GM12878 (cell line): Measurements from ENCODE around the gene CYP2C19. TPM values are rescaled to one million over a fixed set of nuclear protein-coding genes. Genes with fewer than 3 reads are reported as not detected.

Source experiments
- ATAC-seq: fragments of 200-7000 bp; cut with Tn5 transposase; 3 replicates; pipeline ENCODE4 v1.9.1; 2020; ENCODE audit warnings: mild to moderate bottlenecking, moderate library complexity
- BruUV-seq: library from RNA; stranded (reverse); fragments of 400-500 nt; replicated peaks from 2 replicates; lab custom pipeline; 2021; lab: Mats Ljungman, UMichigan
- CTCF ChIA-PET: fragments of 300-600 bp; sonication (Branson Sonifier 250); formaldehyde crosslinking; extraction: SDS; loops from one replicate; lab custom pipeline; 2021; ENCODE audit warnings: inconsistent platforms; lab: Yijun Ruan, JAX
- POLR2A ChIA-PET: fragments of 350-600 bp; formaldehyde crosslinking; extraction: SDS; loops from one replicate; lab custom pipeline; 2021; ENCODE audit warnings: inconsistent platforms; lab: Charles Lee
- RAD21 ChIA-PET: fragments of 300-600 bp; sonication (Branson Sonifier 250); formaldehyde crosslinking; loops from one replicate; lab custom pipeline; 2023; ENCODE audit warnings: antibody characterized with exemption; ENCODE audit not compliant: unreplicated experiment; lab: Charles Lee
- SMC1A ChIA-PET: fragments of 300-600 bp; sonication (Branson Sonifier 250); formaldehyde crosslinking; loops from one replicate; lab custom pipeline; 2023; ENCODE audit not compliant: unreplicated experiment, uncharacterized antibody; lab: Charles Lee
- DNase-seq: peaks from one replicate; pipeline ENCODE4 v3.0.0-alpha.2; 2011; ENCODE audit warnings: low read depth, low spot score
- FAIRE-seq: peaks from 3 replicates; lab custom pipeline; 2011; peaks lifted over from hg19 to GRCh38; lab: Jason Lieb, UNC
- H2AFZ ChIP-seq: 2 replicates; pipeline ENCODE4 v1.6.0; 2011; ENCODE audit warnings: low read depth, low read length, control low read depth; ENCODE audit not compliant: control insufficient read depth
- H3K27ac ChIP-seq: 2 replicates; pipeline ENCODE4 v1.5.1; 2011; ENCODE audit warnings: control low read depth; ENCODE audit not compliant: control insufficient read depth, insufficient read depth
- H3K27me3 ChIP-seq, 2 experiments: replicated peaks in 1 of 2; 2 replicates each; pipeline versions ENCODE4 v1.6.0 to v1.6.1; 2011; ENCODE audit warnings: low read length in 1 of 2; ENCODE audit not compliant: control insufficient read depth in 2 of 2, insufficient read depth in 2 of 2
- H3K36me3 ChIP-seq, 2 experiments: 2 replicates each; pipeline ENCODE4 v1.5.1; 2011; ENCODE audit warnings: low read length in 1 of 2; ENCODE audit not compliant: control insufficient read depth in 2 of 2, insufficient read depth in 2 of 2
- H3K4me1 ChIP-seq: 2 replicates; pipeline ENCODE4 v1.6.1; 2011; ENCODE audit warnings: mild to moderate bottlenecking, low read length, moderate library complexity, mixed read lengths; ENCODE audit not compliant: control insufficient read depth, insufficient read depth
- H3K4me2 ChIP-seq: 2 replicates; pipeline ENCODE4 v1.6.0; 2011; ENCODE audit warnings: control low read depth; ENCODE audit not compliant: control insufficient read depth, insufficient read depth
- H3K4me3 ChIP-seq: fragments of 200-600 bp; sonication (generic); 2 replicates; pipeline ENCODE4 v1.5.1; 2016
- H3K79me2 ChIP-seq: 2 replicates; pipeline ENCODE4 v1.6.0; 2011; ENCODE audit warnings: low read length; ENCODE audit not compliant: control insufficient read depth, insufficient read depth
- H3K9ac ChIP-seq: 2 replicates; pipeline ENCODE4 v1.8.0; 2011; ENCODE audit warnings: low read length, control low read depth, mixed read lengths; ENCODE audit not compliant: control insufficient read depth, insufficient read depth
- H3K9me3 ChIP-seq: replicated peaks from 3 replicates; pipeline ENCODE4 v1.5.1; 2011; ENCODE audit warnings: mild to moderate bottlenecking, low read length; ENCODE audit not compliant: control insufficient read depth, insufficient read depth
- H4K20me1 ChIP-seq: 2 replicates; pipeline ENCODE4 v1.6.0; 2011; ENCODE audit not compliant: control insufficient read depth, insufficient read depth
- EED ChIP-seq: sonication (generic); IDR thresholded peaks from 2 replicates; pipeline ENCODE4 v1.6.1; 2016; ENCODE audit warnings: antibody characterized with exemption, low read depth
- MEF2B ChIP-seq: fragments of 450-650 bp; IDR thresholded peaks from 2 replicates; pipeline ENCODE4 v1.6.1; 2018; ENCODE audit warnings: mild to moderate bottlenecking, moderate library complexity; ENCODE audit not compliant: partially characterized antibody, poor library complexity, severe bottlenecking
- MYB ChIP-seq: fragments of 150-350 bp; IDR thresholded peaks from 2 replicates; pipeline ENCODE4 v1.6.1; 2014; ENCODE audit warnings: mild to moderate bottlenecking, low read depth, low read length, borderline replicate concordance
- SP1 ChIP-seq: IDR thresholded peaks from one replicate; pipeline ENCODE4 v1.6.1; 2011; ENCODE audit warnings: low read depth, low read length
- STAT1 ChIP-seq: fragments of 450-650 bp; conservative IDR thresholded peaks from 2 replicates; pipeline ENCODE4 v1.6.1; 2014; ENCODE audit warnings: antibody characterized with exemption, mild to moderate bottlenecking
- SUZ12 ChIP-seq: fragments of 200-600 bp; sonication (generic); IDR thresholded peaks from one replicate; pipeline ENCODE4 v1.6.1; 2018; ENCODE audit warnings: antibody characterized with exemption, mild to moderate bottlenecking; ENCODE audit not compliant: unreplicated experiment
- TAF1 ChIP-seq: IDR thresholded peaks from 2 replicates; pipeline ENCODE4 v1.6.1; 2011; ENCODE audit warnings: mild to moderate bottlenecking, low read depth, low read length, borderline replicate concordance
- WGBS: methylation state at CpG from one replicate; pipeline ENCODE4 v1.1.6; 2016; ENCODE audit warnings: low lambda C conversion rate; ENCODE audit not compliant: insufficient replicate concordance, insufficient coverage; ENCODE audit errors: missing lambda C conversion rate; 5-methylcytosine and 5-hydroxymethylcytosine counted together
- in situ Hi-C: fragments of 300-500 bp; cut with MboI; formaldehyde crosslinking; loops from 9 replicates; pipeline ENCODE4 v1.14.3; 2018; ENCODE audit warnings: mixed read lengths
- intact Hi-C: fragments of 100-400 bp; cut with micrococcal nuclease; formaldehyde crosslinking; loops from one replicate; pipeline ENCODE4 v1.14.2; 2022; ENCODE audit not compliant: unreplicated experiment
- polyA plus RNA-seq, 11 experiments: library from polyadenylated mRNA; depleted of rRNA in 4 of 11; unstranded in 6 of 11; stranded (reverse) in 5 of 11; fragments of >200 nt; fragmentation: Nextera tagmentation in 4 of 11; fragmentation: Illumina TruSeq in 1 of 11; extraction: Ambion mirVana in 4 of 11; extraction: Trizol in 1 of 11; gene quantifications; 1 replicate in 1 of 11; 2 replicates in 10 of 11; pipeline versions ENCODE4 v1.2.1 to v1.2.3, GENCODE V29; 2011 to 2016; ENCODE audit warnings: inconsistent platforms in 2 of 11, missing spikeins in 2 of 11, low read depth in 1 of 11
- total RNA-seq, 4 experiments: library from RNA; depleted of rRNA in 3 of 4; stranded (reverse); fragments of >200 nt in 3 of 4; fragmentation: Illumina TruSeq in 1 of 4; extraction: Trizol in 1 of 4; gene quantifications; 2 replicates each; pipeline versions ENCODE4 v1.2.1 to v1.2.3, GENCODE V29; 2013 to 2021
- TF ChIP-seq, protein P1 (sequence below): fragments of 450-650 bp; IDR thresholded peaks from 2 replicates; pipeline ENCODE4 v1.6.1; 2016; ENCODE audit warnings: mild to moderate bottlenecking, moderate library complexity, borderline replicate concordance
- TF ChIP-seq, protein P2 (sequence below): IDR thresholded peaks from 2 replicates; pipeline ENCODE4 v1.6.1; 2011; ENCODE audit warnings: low read depth, low read length, improper control_type of control experiment, borderline replicate concordance

The CYP2C19 gene
- total and polyA plus RNA-seq, 10 of the 15 experiments (the other 5 are each of a cell fraction or from before 2014, with no cell fraction given): not detected

GRCh38 chr10:94846204-94846603, 83.7 kb downstream of the CYP2C19 start:
- H3K27ac ChIP-seq: no peak overlapping the region
- ChIA-PET SMC1A (no interaction called here), POLR2A (no interaction called here), CTCF (no interaction called here), RAD21 (no interaction called here)
- intact Hi-C loops: no loop called here
- no peaks in the 10 kb centered on the region for H3K4me1 ChIP-seq
- H3K4me2 ChIP-seq: no peak overlapping the region
- TF ChIP-seq, protein P1, sequence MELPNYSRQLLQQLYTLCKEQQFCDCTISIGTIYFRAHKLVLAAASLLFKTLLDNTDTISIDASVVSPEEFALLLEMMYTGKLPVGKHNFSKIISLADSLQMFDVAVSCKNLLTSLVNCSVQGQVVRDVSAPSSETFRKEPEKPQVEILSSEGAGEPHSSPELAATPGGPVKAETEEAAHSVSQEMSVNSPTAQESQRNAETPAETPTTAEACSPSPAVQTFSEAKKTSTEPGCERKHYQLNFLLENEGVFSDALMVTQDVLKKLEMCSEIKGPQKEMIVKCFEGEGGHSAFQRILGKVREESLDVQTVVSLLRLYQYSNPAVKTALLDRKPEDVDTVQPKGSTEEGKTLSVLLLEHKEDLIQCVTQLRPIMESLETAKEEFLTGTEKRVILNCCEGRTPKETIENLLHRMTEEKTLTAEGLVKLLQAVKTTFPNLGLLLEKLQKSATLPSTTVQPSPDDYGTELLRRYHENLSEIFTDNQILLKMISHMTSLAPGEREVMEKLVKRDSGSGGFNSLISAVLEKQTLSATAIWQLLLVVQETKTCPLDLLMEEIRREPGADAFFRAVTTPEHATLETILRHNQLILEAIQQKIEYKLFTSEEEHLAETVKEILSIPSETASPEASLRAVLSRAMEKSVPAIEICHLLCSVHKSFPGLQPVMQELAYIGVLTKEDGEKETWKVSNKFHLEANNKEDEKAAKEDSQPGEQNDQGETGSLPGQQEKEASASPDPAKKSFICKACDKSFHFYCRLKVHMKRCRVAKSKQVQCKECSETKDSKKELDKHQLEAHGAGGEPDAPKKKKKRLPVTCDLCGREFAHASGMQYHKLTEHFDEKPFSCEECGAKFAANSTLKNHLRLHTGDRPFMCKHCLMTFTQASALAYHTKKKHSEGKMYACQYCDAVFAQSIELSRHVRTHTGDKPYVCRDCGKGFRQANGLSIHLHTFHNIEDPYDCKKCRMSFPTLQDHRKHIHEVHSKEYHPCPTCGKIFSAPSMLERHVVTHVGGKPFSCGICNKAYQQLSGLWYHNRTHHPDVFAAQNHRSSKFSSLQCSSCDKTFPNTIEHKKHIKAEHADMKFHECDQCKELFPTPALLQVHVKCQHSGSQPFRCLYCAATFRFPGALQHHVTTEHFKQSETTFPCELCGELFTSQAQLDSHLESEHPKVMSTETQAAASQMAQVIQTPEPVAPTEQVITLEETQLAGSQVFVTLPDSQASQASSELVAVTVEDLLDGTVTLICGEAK: no peak
- TF ChIP-seq SP1 (no peak), EED (no peak), TAF1 (no peak), SUZ12 (no peak), MYB (no peak), MEF2B (no peak), STAT1 (no peak)
- TF ChIP-seq, protein P2, sequence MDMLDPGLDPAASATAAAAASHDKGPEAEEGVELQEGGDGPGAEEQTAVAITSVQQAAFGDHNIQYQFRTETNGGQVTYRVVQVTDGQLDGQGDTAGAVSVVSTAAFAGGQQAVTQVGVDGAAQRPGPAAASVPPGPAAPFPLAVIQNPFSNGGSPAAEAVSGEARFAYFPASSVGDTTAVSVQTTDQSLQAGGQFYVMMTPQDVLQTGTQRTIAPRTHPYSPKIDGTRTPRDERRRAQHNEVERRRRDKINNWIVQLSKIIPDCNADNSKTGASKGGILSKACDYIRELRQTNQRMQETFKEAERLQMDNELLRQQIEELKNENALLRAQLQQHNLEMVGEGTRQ: no peak
- BruUV-seq: no TSS peak
- in situ Hi-C loops: no loop called here
- DNase-seq (no peak), ATAC-seq (no peak), FAIRE-seq (no peak)
- H3K4me3 ChIP-seq: no peak overlapping the region
- no peaks in the 10 kb centered on the region for H3K27me3 ChIP-seq
- no peaks in the 10 kb centered on the region for H3K36me3 ChIP-seq
- H3K9ac ChIP-seq: no peak overlapping the region
- H3K9me3 ChIP-seq: no peaks in the 10 kb centered on the region
- WGBS: 0% methylated on average over 1 of the region's 1 CpG
- no peaks in the 10 kb centered on the region for H3K79me2 ChIP-seq
- no peaks in the 10 kb centered on the region for H4K20me1 ChIP-seq
- H2AFZ ChIP-seq: no peak overlapping the region
